ENCODE data around the gene RRP8.

RRP8 gene

DNA sequence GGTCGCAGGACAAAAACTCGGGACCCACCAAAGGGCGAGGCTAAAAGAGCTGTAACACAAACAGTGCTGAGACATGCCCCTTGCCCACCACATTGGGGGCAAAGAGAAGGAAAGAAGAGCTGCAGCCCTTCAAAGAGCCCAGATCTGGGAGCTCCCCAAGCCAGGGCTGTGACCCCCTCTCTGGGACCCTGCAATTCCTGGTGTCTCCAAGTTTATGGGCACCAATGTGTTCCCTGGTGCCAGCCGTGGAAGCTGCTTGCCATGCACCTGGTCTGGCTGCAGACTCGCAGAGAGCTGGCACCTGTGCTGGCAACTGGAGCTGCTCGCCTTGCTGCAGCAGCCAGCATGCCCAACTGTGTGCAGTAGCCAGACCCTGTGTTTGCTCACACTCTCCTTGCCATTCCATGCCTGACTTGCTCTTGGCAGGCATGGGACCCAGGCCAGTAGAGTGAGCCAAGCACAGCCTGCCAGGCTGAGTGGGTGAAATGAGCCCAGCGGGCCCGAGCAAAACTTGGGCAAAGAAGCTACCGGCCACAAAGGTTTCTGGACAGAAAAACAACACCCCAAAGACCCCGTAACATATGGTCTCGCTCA lies 16.0 kb downstream of the RRP8 start:
- peaks cover 15% of the 10 kb centered on the region for H3F3A ChIP-seq (ENCODE audit: insufficient read depth)
- TF ChIP-seq, protein P1, sequence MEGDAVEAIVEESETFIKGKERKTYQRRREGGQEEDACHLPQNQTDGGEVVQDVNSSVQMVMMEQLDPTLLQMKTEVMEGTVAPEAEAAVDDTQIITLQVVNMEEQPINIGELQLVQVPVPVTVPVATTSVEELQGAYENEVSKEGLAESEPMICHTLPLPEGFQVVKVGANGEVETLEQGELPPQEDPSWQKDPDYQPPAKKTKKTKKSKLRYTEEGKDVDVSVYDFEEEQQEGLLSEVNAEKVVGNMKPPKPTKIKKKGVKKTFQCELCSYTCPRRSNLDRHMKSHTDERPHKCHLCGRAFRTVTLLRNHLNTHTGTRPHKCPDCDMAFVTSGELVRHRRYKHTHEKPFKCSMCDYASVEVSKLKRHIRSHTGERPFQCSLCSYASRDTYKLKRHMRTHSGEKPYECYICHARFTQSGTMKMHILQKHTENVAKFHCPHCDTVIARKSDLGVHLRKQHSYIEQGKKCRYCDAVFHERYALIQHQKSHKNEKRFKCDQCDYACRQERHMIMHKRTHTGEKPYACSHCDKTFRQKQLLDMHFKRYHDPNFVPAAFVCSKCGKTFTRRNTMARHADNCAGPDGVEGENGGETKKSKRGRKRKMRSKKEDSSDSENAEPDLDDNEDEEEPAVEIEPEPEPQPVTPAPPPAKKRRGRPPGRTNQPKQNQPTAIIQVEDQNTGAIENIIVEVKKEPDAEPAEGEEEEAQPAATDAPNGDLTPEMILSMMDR (IDR thresholded peaks at IDR 0.05; ENCODE audit: insufficient read depth, low read length, poor library complexity, severe bottlenecking) = no peak
- no peak for TF ChIP-seq EZH2phosphoT487 (conservative IDR thresholded peaks at IDR 0.05; ENCODE audit: low read length)
- no peak overlapping the region for H3K27ac ChIP-seq (ENCODE audit: low read depth, low read length)
- no peaks in the 10 kb centered on the region for H4K20me1 ChIP-seq (ENCODE audit: low read depth, low read length)
- no peaks in the 10 kb centered on the region for H3K79me2 ChIP-seq (ENCODE audit: insufficient read depth, low read length)
- H2AFZ ChIP-seq (ENCODE audit: low read depth, low read length, severe bottlenecking) = no peak overlapping the region
- peaks cover 22% of the 10 kb centered on the region; the same call in 1 of the 2 replicates for H3K36me3 ChIP-seq (ENCODE audit: low read length)
- H3K9ac ChIP-seq (ENCODE audit: low read length) = no peak overlapping the region
- H3K9me3 ChIP-seq (ENCODE audit: insufficient read depth, low read length) = peaks cover 7% of the 10 kb centered on the region; the same call in 1 of the 2 replicates
- no peaks in the 10 kb centered on the region for H3K27me3 ChIP-seq (ENCODE audit: low read length)
- no peak overlapping the region for H3K4me2 ChIP-seq (ENCODE audit: low read depth, low read length, poor library complexity, severe bottlenecking)
- H3K9me2 ChIP-seq (replicated peaks; ENCODE audit: insufficient read depth, low read length) = no peaks in the 10 kb centered on the region
- no peak overlapping the region for H3K4me3 ChIP-seq (ENCODE audit: insufficient read depth, low read length, poor library complexity, severe bottlenecking)

DNA sequence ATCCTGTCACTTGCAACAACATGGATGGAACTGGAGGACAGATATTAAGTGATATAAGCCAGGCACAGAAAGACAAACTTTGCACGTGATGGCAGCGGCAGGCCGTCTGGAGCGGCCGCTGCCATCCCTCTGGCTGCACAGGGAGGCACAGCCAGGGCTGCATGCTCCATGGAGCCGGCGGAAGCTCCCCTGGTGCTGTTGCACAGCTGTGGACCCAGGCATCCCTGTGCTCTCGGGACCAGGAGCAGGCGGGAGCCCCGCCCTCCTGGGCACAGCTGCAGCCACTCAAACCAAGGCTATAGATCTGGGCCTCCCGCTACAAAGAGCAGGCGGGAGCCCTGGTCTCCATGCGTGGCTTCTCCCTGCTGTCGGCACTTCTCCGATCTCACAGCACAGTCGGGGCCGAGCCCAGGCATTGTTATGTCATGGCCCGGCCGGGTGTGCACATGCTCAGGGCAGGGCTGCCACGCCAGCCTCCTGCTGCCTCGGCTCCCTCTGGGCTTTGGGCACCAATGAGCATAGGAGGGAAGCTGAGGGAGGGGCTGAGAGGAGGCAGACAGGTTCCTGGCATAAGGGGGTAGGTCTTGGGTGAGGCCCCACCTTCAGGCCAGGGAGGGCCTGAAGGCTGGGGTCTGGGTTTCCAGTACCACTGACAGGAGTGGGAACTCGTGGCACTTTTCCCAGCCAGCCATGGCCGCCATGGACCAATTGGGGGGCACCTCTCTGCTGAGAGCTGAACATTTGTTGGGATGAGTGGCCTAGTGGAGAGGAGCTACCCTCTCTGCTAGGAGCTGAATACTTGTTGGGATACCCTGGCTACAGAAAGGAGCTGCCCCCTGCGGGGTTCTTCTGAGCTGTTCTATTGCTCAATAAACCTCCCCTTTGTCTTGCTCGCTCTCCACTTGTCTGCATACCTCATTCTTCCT lies 16.7 kb downstream of the RRP8 start:
- Histone ChIP-seq H3K36me3 (ENCODE audit: low read length) (peaks cover 22% of the 10 kb centered on the region; the same call in 1 of the 2 replicates), H3K4me3 (ENCODE audit: insufficient read depth, low read length, poor library complexity, severe bottlenecking) (no peak overlapping the region), H2AFZ (ENCODE audit: low read depth, low read length, severe bottlenecking) (no peak overlapping the region), H3K79me2 (ENCODE audit: insufficient read depth, low read length) (no peaks in the 10 kb centered on the region), H3K9me3 (ENCODE audit: insufficient read depth, low read length) (peaks cover 7% of the 10 kb centered on the region; the same call in 1 of the 2 replicates), H3K27me3 (ENCODE audit: low read length) (no peaks in the 10 kb centered on the region), H4K20me1 (ENCODE audit: low read depth, low read length) (no peaks in the 10 kb centered on the region), H3K9ac (ENCODE audit: low read length) (no peak overlapping the region), H3F3A (ENCODE audit: insufficient read depth) (peaks cover 15% of the 10 kb centered on the region), H3K4me2 (ENCODE audit: low read depth, low read length, poor library complexity, severe bottlenecking) (no peak overlapping the region), H3K9me2 (replicated peaks; ENCODE audit: insufficient read depth, low read length) (no peaks in the 10 kb centered on the region), H3K27ac (ENCODE audit: low read depth, low read length) (no peak overlapping the region)
- TF ChIP-seq, protein P1 (IDR thresholded peaks at IDR 0.05; ENCODE audit: insufficient read depth, low read length, poor library complexity, severe bottlenecking) = no peak
- no peak for TF ChIP-seq EZH2phosphoT487 (conservative IDR thresholded peaks at IDR 0.05; ENCODE audit: low read length)

GRCh38 chr11:6584528-6584927 lies 18.9 kb downstream of the RRP8 start:
- no peaks in the 10 kb centered on the region for H3K27me3 ChIP-seq (ENCODE audit: low read length)
- peaks cover 7% of the 10 kb centered on the region; the same call in 1 of the 2 replicates for H3K9me3 ChIP-seq (ENCODE audit: insufficient read depth, low read length)
- peaks cover 12% of the 10 kb centered on the region for H3F3A ChIP-seq (ENCODE audit: insufficient read depth)
- no peak overlapping the region for H3K27ac ChIP-seq (ENCODE audit: low read depth, low read length)
- H2AFZ ChIP-seq (ENCODE audit: low read depth, low read length, severe bottlenecking) = no peak overlapping the region
- no peaks in the 10 kb centered on the region for H4K20me1 ChIP-seq (ENCODE audit: low read depth, low read length)
- H3K79me2 ChIP-seq (ENCODE audit: insufficient read depth, low read length) = no peaks in the 10 kb centered on the region
- TF ChIP-seq, protein P1 (IDR thresholded peaks at IDR 0.05; ENCODE audit: insufficient read depth, low read length, poor library complexity, severe bottlenecking) = no peak
- no peak for TF ChIP-seq EZH2phosphoT487 (conservative IDR thresholded peaks at IDR 0.05; ENCODE audit: low read length)
- 0 out of 2 replicates have a peak, but pooled peaks cover 13% of the 10 kb centered on the region for H3K36me3 ChIP-seq (ENCODE audit: low read length)
- no peaks in the 10 kb centered on the region for H3K9me2 ChIP-seq (replicated peaks; ENCODE audit: insufficient read depth, low read length)
- H3K9ac ChIP-seq (ENCODE audit: low read length) = no peak overlapping the region
- H3K4me2 ChIP-seq (ENCODE audit: low read depth, low read length, poor library complexity, severe bottlenecking) = no peak overlapping the region
- no peak overlapping the region for H3K4me3 ChIP-seq (ENCODE audit: insufficient read depth, low read length, poor library complexity, severe bottlenecking)

Measured in SU-DHL-6 (cell line).